GM12878 (cell line): Measurements from ENCODE around the gene PPP6R1. TPM values are rescaled to one million over a fixed set of nuclear protein-coding genes. Genes with fewer than 3 reads are reported as not detected.

Experiments
- ATAC-seq: fragments of 200-7000 bp; cut with Tn5 transposase; 3 replicates; pipeline ENCODE4 v1.9.1; 2020; ENCODE audit warnings: mild to moderate bottlenecking, moderate library complexity
- BruUV-seq: library from RNA; stranded (reverse); fragments of 400-500 nt; replicated peaks from 2 replicates; lab custom pipeline; 2021; lab: Mats Ljungman, UMichigan
- CTCF ChIA-PET: fragments of 300-600 bp; sonication (Branson Sonifier 250); formaldehyde crosslinking; extraction: SDS; loops from one replicate; lab custom pipeline; 2021; ENCODE audit warnings: inconsistent platforms; lab: Yijun Ruan, JAX
- POLR2A ChIA-PET: fragments of 350-600 bp; formaldehyde crosslinking; extraction: SDS; loops from one replicate; lab custom pipeline; 2021; ENCODE audit warnings: inconsistent platforms; lab: Charles Lee
- RAD21 ChIA-PET: fragments of 300-600 bp; sonication (Branson Sonifier 250); formaldehyde crosslinking; loops from one replicate; lab custom pipeline; 2023; ENCODE audit warnings: antibody characterized with exemption; ENCODE audit not compliant: unreplicated experiment; lab: Charles Lee
- SMC1A ChIA-PET: fragments of 300-600 bp; sonication (Branson Sonifier 250); formaldehyde crosslinking; loops from one replicate; lab custom pipeline; 2023; ENCODE audit not compliant: unreplicated experiment, uncharacterized antibody; lab: Charles Lee
- DNase-seq: peaks from one replicate; pipeline ENCODE4 v3.0.0-alpha.2; 2011; ENCODE audit warnings: low read depth, low spot score
- FAIRE-seq: peaks from 3 replicates; lab custom pipeline; 2011; peaks lifted over from hg19 to GRCh38; lab: Jason Lieb, UNC
- H2AFZ ChIP-seq: 2 replicates; pipeline ENCODE4 v1.6.0; 2011; ENCODE audit warnings: low read depth, low read length, control low read depth; ENCODE audit not compliant: control insufficient read depth
- H3K27ac ChIP-seq: 2 replicates; pipeline ENCODE4 v1.5.1; 2011; ENCODE audit warnings: control low read depth; ENCODE audit not compliant: control insufficient read depth, insufficient read depth
- H3K27me3 ChIP-seq, 2 experiments: replicated peaks in 1 of 2; 2 replicates each; pipeline versions ENCODE4 v1.6.0 to v1.6.1; 2011; ENCODE audit warnings: low read length in 1 of 2; ENCODE audit not compliant: control insufficient read depth in 2 of 2, insufficient read depth in 2 of 2
- H3K36me3 ChIP-seq, 2 experiments: 2 replicates each; pipeline ENCODE4 v1.5.1; 2011; ENCODE audit warnings: low read length in 1 of 2; ENCODE audit not compliant: control insufficient read depth in 2 of 2, insufficient read depth in 2 of 2
- H3K4me1 ChIP-seq: 2 replicates; pipeline ENCODE4 v1.6.1; 2011; ENCODE audit warnings: mild to moderate bottlenecking, low read length, moderate library complexity, mixed read lengths; ENCODE audit not compliant: control insufficient read depth, insufficient read depth
- H3K4me2 ChIP-seq: 2 replicates; pipeline ENCODE4 v1.6.0; 2011; ENCODE audit warnings: control low read depth; ENCODE audit not compliant: control insufficient read depth, insufficient read depth
- H3K4me3 ChIP-seq: fragments of 200-600 bp; sonication (generic); 2 replicates; pipeline ENCODE4 v1.5.1; 2016
- H3K79me2 ChIP-seq: 2 replicates; pipeline ENCODE4 v1.6.0; 2011; ENCODE audit warnings: low read length; ENCODE audit not compliant: control insufficient read depth, insufficient read depth
- H3K9ac ChIP-seq: 2 replicates; pipeline ENCODE4 v1.8.0; 2011; ENCODE audit warnings: low read length, control low read depth, mixed read lengths; ENCODE audit not compliant: control insufficient read depth, insufficient read depth
- H3K9me3 ChIP-seq: replicated peaks from 3 replicates; pipeline ENCODE4 v1.5.1; 2011; ENCODE audit warnings: mild to moderate bottlenecking, low read length; ENCODE audit not compliant: control insufficient read depth, insufficient read depth
- H4K20me1 ChIP-seq: 2 replicates; pipeline ENCODE4 v1.6.0; 2011; ENCODE audit not compliant: control insufficient read depth, insufficient read depth
- CHD1 ChIP-seq: IDR thresholded peaks from 2 replicates; pipeline ENCODE4 v1.6.1; 2012; ENCODE audit warnings: low read depth, low read length, improper control_type of control experiment
- CREB1 ChIP-seq: IDR thresholded peaks from 2 replicates; pipeline ENCODE4 v1.6.1; 2012; ENCODE audit warnings: low read depth, mild to moderate bottlenecking, inconsistent platforms
- ETV6 ChIP-seq, 2 experiments: fragments of 450-650 bp in 1 of 2; IDR thresholded peaks in 1 of 2; conservative IDR thresholded peaks in 1 of 2; 2 replicates each; pipeline ENCODE4 v1.6.1; 2014; ENCODE audit warnings: antibody characterized with exemption in 1 of 2, borderline replicate concordance in 1 of 2, low read depth in 1 of 2, mild to moderate bottlenecking in 1 of 2, moderate library complexity in 1 of 2
- IKZF1 ChIP-seq: fragments of 450-650 bp; conservative IDR thresholded peaks from 2 replicates; pipeline ENCODE4 v1.6.1; 2017; ENCODE audit warnings: antibody characterized with exemption, mild to moderate bottlenecking
- MEF2B ChIP-seq: fragments of 450-650 bp; IDR thresholded peaks from 2 replicates; pipeline ENCODE4 v1.6.1; 2018; ENCODE audit warnings: mild to moderate bottlenecking, moderate library complexity; ENCODE audit not compliant: partially characterized antibody, poor library complexity, severe bottlenecking
- NFXL1 ChIP-seq: fragments of 450-650 bp; IDR thresholded peaks from 2 replicates; pipeline ENCODE4 v1.6.1; 2017; ENCODE audit warnings: antibody characterized with exemption, mild to moderate bottlenecking, borderline replicate concordance
- NFYB ChIP-seq: IDR thresholded peaks from 2 replicates; pipeline ENCODE4 v1.6.1; 2011; ENCODE audit warnings: low read depth, mild to moderate bottlenecking, low read length, improper control_type of control experiment, moderate library complexity; ENCODE audit not compliant: insufficient read depth
- NR2C2 ChIP-seq: IDR thresholded peaks from 2 replicates; pipeline ENCODE4 v1.6.1; 2011; ENCODE audit warnings: borderline replicate concordance, low read depth; ENCODE audit not compliant: control insufficient read depth, insufficient read length
- POLR2A ChIP-seq: IDR thresholded peaks from 2 replicates; pipeline ENCODE4 v1.6.1; 2011; ENCODE audit warnings: low read depth, mild to moderate bottlenecking, low read length
- RCOR1 ChIP-seq: conservative IDR thresholded peaks from 2 replicates; pipeline ENCODE4 v1.6.1; 2012; ENCODE audit warnings: low read depth, low read length, improper control_type of control experiment
- SIN3A ChIP-seq: IDR thresholded peaks from 2 replicates; pipeline ENCODE4 v1.6.1; 2012; ENCODE audit warnings: low read depth, low read length, improper control_type of control experiment
- SIX5 ChIP-seq: IDR thresholded peaks from 2 replicates; pipeline ENCODE4 v1.6.1; 2011; ENCODE audit warnings: mild to moderate bottlenecking, low read depth, low read length, moderate library complexity; ENCODE audit not compliant: severe bottlenecking
- ZNF274 ChIP-seq: IDR thresholded peaks from one replicate; pipeline ENCODE4 v1.8.0; 2011; ENCODE audit not compliant: insufficient read length, insufficient read depth
- ZSCAN29 ChIP-seq: fragments of 450-650 bp; IDR thresholded peaks from 2 replicates; pipeline ENCODE4 v1.6.1; 2017; ENCODE audit warnings: mild to moderate bottlenecking, moderate library complexity
- WGBS: methylation state at CpG from one replicate; pipeline ENCODE4 v1.1.6; 2016; ENCODE audit warnings: low lambda C conversion rate; ENCODE audit not compliant: insufficient replicate concordance, insufficient coverage; ENCODE audit errors: missing lambda C conversion rate; 5-methylcytosine and 5-hydroxymethylcytosine counted together
- in situ Hi-C: fragments of 300-500 bp; cut with MboI; formaldehyde crosslinking; loops from 9 replicates; pipeline ENCODE4 v1.14.3; 2018; ENCODE audit warnings: mixed read lengths
- intact Hi-C: fragments of 100-400 bp; cut with micrococcal nuclease; formaldehyde crosslinking; loops from one replicate; pipeline ENCODE4 v1.14.2; 2022; ENCODE audit not compliant: unreplicated experiment
- polyA plus RNA-seq, 11 experiments: library from polyadenylated mRNA; depleted of rRNA in 4 of 11; unstranded in 6 of 11; stranded (reverse) in 5 of 11; fragments of >200 nt; fragmentation: Nextera tagmentation in 4 of 11; fragmentation: Illumina TruSeq in 1 of 11; extraction: Ambion mirVana in 4 of 11; extraction: Trizol in 1 of 11; gene quantifications; 1 replicate in 1 of 11; 2 replicates in 10 of 11; pipeline versions ENCODE4 v1.2.1 to v1.2.3, GENCODE V29; 2011 to 2016; ENCODE audit warnings: inconsistent platforms in 2 of 11, missing spikeins in 2 of 11, low read depth in 1 of 11
- total RNA-seq, 4 experiments: library from RNA; depleted of rRNA in 3 of 4; stranded (reverse); fragments of >200 nt in 3 of 4; fragmentation: Illumina TruSeq in 1 of 4; extraction: Trizol in 1 of 4; gene quantifications; 2 replicates each; pipeline versions ENCODE4 v1.2.1 to v1.2.3, GENCODE V29; 2013 to 2021
- TF ChIP-seq, protein P1 (sequence below): fragments of 450-650 bp; IDR thresholded peaks from 2 replicates; pipeline ENCODE4 v1.6.1; 2016; ENCODE audit warnings: mild to moderate bottlenecking
- TF ChIP-seq, protein P2 (sequence below): IDR thresholded peaks from 2 replicates; pipeline ENCODE4 v1.6.1; 2012; ENCODE audit warnings: low read length, inconsistent platforms
- TF ChIP-seq, protein P3 (sequence below): fragments of 450-650 bp; IDR thresholded peaks from 2 replicates; pipeline ENCODE4 v1.6.1; 2014; ENCODE audit warnings: mild to moderate bottlenecking

Gene PPP6R1
- total and polyA plus RNA-seq, 10 of the 15 experiments (the other 5 are each of a cell fraction or from before 2014, with no cell fraction given), result 0.80 to 173 (median 63.7) TPM

DNA sequence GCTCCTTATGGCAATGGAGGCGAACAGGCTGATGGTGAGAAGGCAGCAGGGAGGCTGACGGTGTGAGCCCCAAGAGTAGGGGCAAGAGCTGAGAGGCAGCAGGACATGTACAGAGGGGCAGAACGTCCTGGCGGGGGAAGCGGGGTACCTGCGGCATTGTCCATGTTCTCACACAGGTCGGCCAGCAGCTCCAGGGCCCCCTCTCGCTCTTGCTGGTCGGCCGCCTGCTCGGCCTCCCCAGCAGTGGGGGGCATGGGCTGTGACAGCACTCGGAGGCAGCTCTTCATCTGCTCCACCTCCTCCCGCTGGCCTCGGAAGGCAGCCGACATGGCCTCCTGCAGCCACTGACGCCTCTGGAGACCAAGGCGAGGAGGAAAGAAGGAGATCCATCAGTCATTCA is 18.7 kb upstream of the PPP6R1 start:
- H3K9ac ChIP-seq, result no peak overlapping the region
- H3K79me2 ChIP-seq, result no peaks in the 10 kb centered on the region; the same call in 1 of the 2 replicates
- WGBS, result 91% methylated on average over 17 of the region's 17 CpGs
- peak overlapping the region; percentile 80; the same call in 1 of the 2 replicates for H3K27ac ChIP-seq
- in situ Hi-C loops (no loop called here), intact Hi-C loops (no loop called here)
- H3K9me3 ChIP-seq, result no peaks in the 10 kb centered on the region; the same call in 2 of the 3 replicates
- 0 out of 2 replicates have a peak overlapping the region, but pooled peaks have one; percentile 10 for H3K4me3 ChIP-seq
- peaks cover 0 to 3% of the 10 kb centered on the region in 2 experiments; a peak in 1 of 4 replicates for H3K36me3 ChIP-seq
- BruUV-seq, result no TSS peak
- ATAC-seq (no peak), FAIRE-seq (no peak), DNase-seq (no peak)
- no peaks in the 10 kb centered on the region for H3K27me3 ChIP-seq
- POLR2A ChIA-PET, result interaction anchor here (3.1 to 6.1 kb wide), 2 partner anchors 18 to 22 kb away, joined by 39 to 86 read pairs; partner anchors contain the start of gene PPP6R1
- H2AFZ ChIP-seq, result no peak overlapping the region
- RAD21 ChIA-PET, result interaction anchor here (1.3 to 3.8 kb wide), 2 partner anchors 18 to 22 kb away, joined by 4 to 46 read pairs; partner anchors contain the start of gene PPP6R1
- peak overlapping the region; percentile 92 for H3K4me2 ChIP-seq
- H3K4me1 ChIP-seq, result peaks cover 42% of the 10 kb centered on the region
- TF ChIP-seq ZSCAN29 (no peak), CREB1 (no peak), RCOR1 (no peak), POLR2A (no peak), ZNF274 (no peak), CHD1 (no peak), MEF2B (no peak), NFYB (no peak), IKZF1 (no peak), ETV6 (conservative IDR thresholded peaks at IDR 0.05 in 1 of 2, IDR thresholded peaks at IDR 0.05 in 1 of 2; ENCODE audit: borderline replicate concordance in 1 of 2, low read depth in 1 of 2) (no peak), NFXL1 (no peak), SIX5 (no peak), SIN3A (no peak), NR2C2 (no peak)
- TF ChIP-seq, protein P1, sequence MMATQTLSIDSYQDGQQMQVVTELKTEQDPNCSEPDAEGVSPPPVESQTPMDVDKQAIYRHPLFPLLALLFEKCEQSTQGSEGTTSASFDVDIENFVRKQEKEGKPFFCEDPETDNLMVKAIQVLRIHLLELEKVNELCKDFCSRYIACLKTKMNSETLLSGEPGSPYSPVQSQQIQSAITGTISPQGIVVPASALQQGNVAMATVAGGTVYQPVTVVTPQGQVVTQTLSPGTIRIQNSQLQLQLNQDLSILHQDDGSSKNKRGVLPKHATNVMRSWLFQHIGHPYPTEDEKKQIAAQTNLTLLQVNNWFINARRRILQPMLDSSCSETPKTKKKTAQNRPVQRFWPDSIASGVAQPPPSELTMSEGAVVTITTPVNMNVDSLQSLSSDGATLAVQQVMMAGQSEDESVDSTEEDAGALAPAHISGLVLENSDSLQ, result no peak
- TF ChIP-seq, protein P2, sequence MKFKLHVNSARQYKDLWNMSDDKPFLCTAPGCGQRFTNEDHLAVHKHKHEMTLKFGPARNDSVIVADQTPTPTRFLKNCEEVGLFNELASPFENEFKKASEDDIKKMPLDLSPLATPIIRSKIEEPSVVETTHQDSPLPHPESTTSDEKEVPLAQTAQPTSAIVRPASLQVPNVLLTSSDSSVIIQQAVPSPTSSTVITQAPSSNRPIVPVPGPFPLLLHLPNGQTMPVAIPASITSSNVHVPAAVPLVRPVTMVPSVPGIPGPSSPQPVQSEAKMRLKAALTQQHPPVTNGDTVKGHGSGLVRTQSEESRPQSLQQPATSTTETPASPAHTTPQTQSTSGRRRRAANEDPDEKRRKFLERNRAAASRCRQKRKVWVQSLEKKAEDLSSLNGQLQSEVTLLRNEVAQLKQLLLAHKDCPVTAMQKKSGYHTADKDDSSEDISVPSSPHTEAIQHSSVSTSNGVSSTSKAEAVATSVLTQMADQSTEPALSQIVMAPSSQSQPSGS, result no peak
- TF ChIP-seq, protein P3, sequence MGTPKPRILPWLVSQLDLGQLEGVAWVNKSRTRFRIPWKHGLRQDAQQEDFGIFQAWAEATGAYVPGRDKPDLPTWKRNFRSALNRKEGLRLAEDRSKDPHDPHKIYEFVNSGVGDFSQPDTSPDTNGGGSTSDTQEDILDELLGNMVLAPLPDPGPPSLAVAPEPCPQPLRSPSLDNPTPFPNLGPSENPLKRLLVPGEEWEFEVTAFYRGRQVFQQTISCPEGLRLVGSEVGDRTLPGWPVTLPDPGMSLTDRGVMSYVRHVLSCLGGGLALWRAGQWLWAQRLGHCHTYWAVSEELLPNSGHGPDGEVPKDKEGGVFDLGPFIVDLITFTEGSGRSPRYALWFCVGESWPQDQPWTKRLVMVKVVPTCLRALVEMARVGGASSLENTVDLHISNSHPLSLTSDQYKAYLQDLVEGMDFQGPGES, result no peak
- CTCF ChIA-PET, result interaction anchor here (1.0 to 2.6 kb wide), 4 partner anchors 15 to 22 kb away, joined by 3 to 6 read pairs (median 5); no protein-coding TSS in a partner anchor
- SMC1A ChIA-PET, result interaction anchor here (0.6 to 7.6 kb wide), 5 partner anchors 9 to 24 kb away, joined by 3 to 68 read pairs (median 7); partner anchors contain the start of gene PPP6R1
- H4K20me1 ChIP-seq, result no peaks in the 10 kb centered on the region
